Measurements from ENCODE around the gene SPATA19. TPM values are rescaled to one million over a fixed set of nuclear protein-coding genes. Genes with fewer than 3 reads are reported as not detected.

Gene SPATA19
- total RNA-seq, 2 donors from 2014 or later: not detected

DNA sequence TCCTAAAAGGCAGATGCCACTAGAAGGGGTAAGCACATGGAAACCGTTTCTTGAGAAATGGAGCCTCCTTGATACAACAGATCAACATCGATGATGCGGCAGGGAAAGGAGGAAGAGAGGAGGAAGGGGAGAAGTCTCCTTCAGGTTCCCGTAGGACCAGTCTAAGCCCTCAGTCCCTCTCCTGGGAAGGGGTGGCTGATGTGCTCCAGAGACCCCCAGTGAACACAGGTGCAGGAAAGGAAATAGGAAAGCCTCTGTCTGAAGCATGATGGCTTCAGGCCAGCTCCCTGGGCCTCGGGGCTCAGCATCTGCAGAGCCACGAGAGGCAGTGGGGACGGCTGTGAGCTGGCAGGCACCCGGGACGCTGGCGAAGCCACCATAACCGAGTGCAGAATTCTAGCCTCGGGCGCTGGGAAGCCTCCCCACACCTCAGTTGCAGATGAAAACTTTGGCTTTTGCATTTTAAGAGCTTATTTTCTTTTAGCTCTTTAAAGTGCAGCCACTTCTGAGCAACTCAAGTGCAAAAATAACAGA, 1.8 kb downstream of the SPATA19 start:
- TF ChIP-seq, protein P1, sequence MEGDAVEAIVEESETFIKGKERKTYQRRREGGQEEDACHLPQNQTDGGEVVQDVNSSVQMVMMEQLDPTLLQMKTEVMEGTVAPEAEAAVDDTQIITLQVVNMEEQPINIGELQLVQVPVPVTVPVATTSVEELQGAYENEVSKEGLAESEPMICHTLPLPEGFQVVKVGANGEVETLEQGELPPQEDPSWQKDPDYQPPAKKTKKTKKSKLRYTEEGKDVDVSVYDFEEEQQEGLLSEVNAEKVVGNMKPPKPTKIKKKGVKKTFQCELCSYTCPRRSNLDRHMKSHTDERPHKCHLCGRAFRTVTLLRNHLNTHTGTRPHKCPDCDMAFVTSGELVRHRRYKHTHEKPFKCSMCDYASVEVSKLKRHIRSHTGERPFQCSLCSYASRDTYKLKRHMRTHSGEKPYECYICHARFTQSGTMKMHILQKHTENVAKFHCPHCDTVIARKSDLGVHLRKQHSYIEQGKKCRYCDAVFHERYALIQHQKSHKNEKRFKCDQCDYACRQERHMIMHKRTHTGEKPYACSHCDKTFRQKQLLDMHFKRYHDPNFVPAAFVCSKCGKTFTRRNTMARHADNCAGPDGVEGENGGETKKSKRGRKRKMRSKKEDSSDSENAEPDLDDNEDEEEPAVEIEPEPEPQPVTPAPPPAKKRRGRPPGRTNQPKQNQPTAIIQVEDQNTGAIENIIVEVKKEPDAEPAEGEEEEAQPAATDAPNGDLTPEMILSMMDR (IDR thresholded peaks at IDR 0.05): no peak
- Histone ChIP-seq H3K4me1 (ENCODE audit: control insufficient read depth in 1 of 2, low read depth in 2 of 2) (no peaks in the 10 kb centered on the region), H3K36me3 (no peaks in the 10 kb centered on the region), H3K4me3 (no peak overlapping the region), H3K9me3 (no peaks in the 10 kb centered on the region), H3K27ac (no peak overlapping the region), H3K27me3 (replicated peaks; ENCODE audit: insufficient read depth) (no peaks in the 10 kb centered on the region)
- no peak for ATAC-seq (ENCODE audit: insufficient number of reproducible peaks, low FRiP score, low read depth)
- no peak for DNase-seq (ENCODE audit: low spot score)

DNA sequence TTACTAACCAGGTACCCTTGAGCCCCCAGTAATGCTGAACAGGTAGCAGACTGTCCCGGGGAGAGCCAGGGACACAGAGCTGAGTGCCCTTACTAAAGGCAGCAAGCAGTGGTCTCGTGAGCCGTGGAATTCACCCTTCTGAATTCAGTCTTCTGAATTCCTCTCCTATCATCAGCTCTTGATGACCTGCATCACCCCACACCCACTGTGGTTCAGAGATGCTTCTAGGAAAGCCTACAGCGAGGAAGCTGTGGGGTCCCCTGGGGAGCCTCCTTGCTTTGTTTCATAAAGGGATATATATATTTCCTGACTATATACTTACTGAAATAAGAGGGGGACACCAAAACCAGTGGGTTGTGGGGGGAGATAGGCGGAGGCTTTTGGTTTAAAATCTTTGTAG, 2.6 kb downstream of the SPATA19 start:
- no peaks in the 10 kb centered on the region for H3K36me3 ChIP-seq
- H3K27ac ChIP-seq: no peak overlapping the region
- no peaks in the 10 kb centered on the region for H3K9me3 ChIP-seq
- no peaks in the 10 kb centered on the region for H3K27me3 ChIP-seq (replicated peaks; ENCODE audit: insufficient read depth)
- DNase-seq (ENCODE audit: low spot score) (no peak), ATAC-seq (ENCODE audit: insufficient number of reproducible peaks, low FRiP score, low read depth) (no peak)
- TF ChIP-seq, protein P1 (IDR thresholded peaks at IDR 0.05): no peak
- no peaks in the 10 kb centered on the region for H3K4me1 ChIP-seq (ENCODE audit: control insufficient read depth in 1 of 2, low read depth in 2 of 2)
- no peak overlapping the region for H3K4me3 ChIP-seq

DNA sequence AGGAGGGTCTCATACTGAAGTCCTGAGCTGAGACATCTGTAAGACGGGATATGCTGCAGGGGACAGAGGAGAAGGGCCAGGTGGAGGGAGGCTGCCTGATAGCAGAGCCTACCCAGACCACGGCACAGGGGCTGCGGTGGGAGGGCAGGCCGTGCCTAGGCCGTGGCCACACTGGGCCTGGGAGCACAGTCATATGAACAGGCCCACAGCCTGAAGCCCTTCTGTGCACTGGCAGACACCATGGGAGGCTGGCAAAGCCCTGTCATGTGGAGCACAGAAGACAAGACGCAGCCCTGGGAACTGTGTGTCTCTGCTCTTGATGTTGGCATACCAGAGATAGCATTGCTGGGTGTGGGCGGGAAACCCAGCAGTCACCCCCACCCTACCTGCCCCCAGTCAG, 3.3 kb downstream of the SPATA19 start:
- no peaks in the 10 kb centered on the region for H3K27me3 ChIP-seq (replicated peaks; ENCODE audit: insufficient read depth)
- DNase-seq (ENCODE audit: low spot score) (no peak), ATAC-seq (ENCODE audit: insufficient number of reproducible peaks, low FRiP score, low read depth) (no peak)
- TF ChIP-seq, protein P1 (IDR thresholded peaks at IDR 0.05): no peak
- H3K4me1 ChIP-seq (ENCODE audit: control insufficient read depth in 1 of 2, low read depth in 2 of 2): no peaks in the 10 kb centered on the region
- no peak overlapping the region for H3K4me3 ChIP-seq
- H3K27ac ChIP-seq: no peak overlapping the region
- no peaks in the 10 kb centered on the region for H3K36me3 ChIP-seq
- H3K9me3 ChIP-seq: no peaks in the 10 kb centered on the region

DNA sequence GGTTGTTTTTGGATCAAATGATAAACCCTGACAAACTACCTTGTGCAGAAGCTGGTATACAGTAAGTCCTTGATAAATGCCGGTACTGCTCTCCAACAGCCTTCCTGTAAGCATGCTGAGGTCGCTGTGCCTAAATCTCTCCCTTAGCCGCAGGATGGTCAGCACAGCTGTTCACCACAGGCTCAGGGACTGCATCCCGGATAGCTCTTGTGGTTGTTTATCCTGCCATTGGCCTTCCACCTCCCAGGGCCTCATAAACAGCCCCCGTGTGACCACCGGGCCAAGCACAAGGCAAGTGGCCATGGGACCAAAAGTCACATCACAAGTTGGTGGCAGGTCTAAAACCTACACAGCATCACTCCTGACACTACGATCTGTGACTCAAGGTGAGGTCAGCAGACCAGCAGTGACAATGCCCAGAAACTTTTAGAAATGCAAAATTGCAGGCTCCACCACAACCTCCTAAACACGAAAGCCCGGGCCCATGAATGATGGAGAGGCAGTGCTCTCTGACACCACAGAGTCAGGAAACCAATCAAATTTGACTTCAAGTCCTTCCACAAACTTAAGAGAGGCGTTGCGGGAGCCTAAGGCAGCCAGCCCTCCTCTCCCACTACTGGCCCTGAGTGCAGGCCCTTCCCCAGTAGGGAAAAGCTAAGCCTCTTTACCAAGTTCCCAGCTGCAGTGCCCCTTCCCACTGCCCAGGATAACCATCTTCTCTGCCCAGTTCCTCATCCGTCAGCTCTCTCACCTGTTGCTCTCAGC, 3.9 kb downstream of the SPATA19 start:
- Histone ChIP-seq H3K4me3 (no peak overlapping the region), H3K4me1 (ENCODE audit: control insufficient read depth in 1 of 2, low read depth in 2 of 2) (no peaks in the 10 kb centered on the region), H3K27me3 (replicated peaks; ENCODE audit: insufficient read depth) (no peaks in the 10 kb centered on the region), H3K27ac (no peak overlapping the region), H3K9me3 (no peaks in the 10 kb centered on the region), H3K36me3 (no peaks in the 10 kb centered on the region)
- ATAC-seq (ENCODE audit: insufficient number of reproducible peaks, low FRiP score, low read depth) (no peak), DNase-seq (ENCODE audit: low spot score) (no peak)
- TF ChIP-seq, protein P1 (IDR thresholded peaks at IDR 0.05): no peak

DNA sequence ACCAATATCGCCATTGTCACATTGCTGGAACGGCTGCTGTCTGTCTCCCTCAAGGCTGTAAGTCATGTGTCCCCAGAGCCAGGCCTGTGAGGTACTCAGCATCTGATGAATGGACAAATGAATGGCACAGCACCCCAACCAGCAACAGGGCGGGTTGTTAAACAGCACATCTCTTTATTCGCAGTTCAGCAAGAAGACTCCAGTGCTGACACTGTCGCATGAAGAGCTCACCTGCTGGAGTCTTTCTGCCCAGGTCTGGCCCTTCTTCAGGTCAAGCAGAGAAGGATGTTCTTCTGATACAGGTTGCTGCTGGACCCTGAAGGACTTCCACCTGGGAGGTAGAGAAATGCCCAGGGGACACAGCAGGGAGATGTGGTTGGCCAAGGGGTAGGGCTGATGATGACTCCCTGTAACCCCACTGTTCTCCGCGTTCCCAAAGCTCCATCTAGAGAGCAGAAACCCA, 4.8 kb downstream of the SPATA19 start:
- no peak for ATAC-seq (ENCODE audit: insufficient number of reproducible peaks, low FRiP score, low read depth)
- no peak overlapping the region for H3K4me3 ChIP-seq
- TF ChIP-seq, protein P1 (IDR thresholded peaks at IDR 0.05): no peak
- no peaks in the 10 kb centered on the region for H3K4me1 ChIP-seq (ENCODE audit: control insufficient read depth in 1 of 2, low read depth in 2 of 2)
- no peaks in the 10 kb centered on the region for H3K27me3 ChIP-seq (replicated peaks; ENCODE audit: insufficient read depth)
- H3K36me3 ChIP-seq: no peaks in the 10 kb centered on the region
- H3K9me3 ChIP-seq: no peaks in the 10 kb centered on the region
- no peak for DNase-seq (ENCODE audit: low spot score)
- no peak overlapping the region for H3K27ac ChIP-seq
